Small intestine (tissue), 7 donors: ENCODE results near the gene IRS2. TPM values are rescaled to one million over a fixed set of nuclear protein-coding genes. Genes with fewer than 3 reads are reported as not detected.

Source experiments
- DNase-seq, 2 donors: peaks; one replicate each; pipeline versions ENCODE4 v3.0.0 to v3.0.0-alpha.2; 2013
- FAIRE-seq: peaks from 2 replicates; lab custom pipeline; 2012; peaks lifted over from hg19 to GRCh38; lab: Jason Lieb, UNC
- H3K27ac ChIP-seq, 3 donors: one replicate each; pipeline ENCODE4 v1.5.1; 2013; ENCODE audit warnings: low read length in 2 of 3, mild to moderate bottlenecking in 2 of 3, control low read depth in 1 of 3, inconsistent platforms in 1 of 3, low read depth in 1 of 3, moderate library complexity in 1 of 3
- H3K27me3 ChIP-seq, 3 donors: one replicate each; pipeline ENCODE4 v1.6.1; 2013; ENCODE audit warnings: low read length in 3 of 3, inconsistent platforms in 1 of 3; ENCODE audit not compliant: control insufficient read depth in 3 of 3, insufficient read depth in 3 of 3
- H3K36me3 ChIP-seq, 3 donors: one replicate each; pipeline ENCODE4 v1.6.1; 2013; ENCODE audit warnings: low read length in 3 of 3, inconsistent platforms in 1 of 3, low read depth in 1 of 3, mild to moderate bottlenecking in 1 of 3, moderate library complexity in 1 of 3; ENCODE audit not compliant: control insufficient read depth in 3 of 3, insufficient read depth in 2 of 3
- H3K4me1 ChIP-seq, 3 donors: one replicate each; pipeline ENCODE4 v1.6.1; 2013; ENCODE audit warnings: low read length in 2 of 3, inconsistent platforms in 1 of 3, low read depth in 1 of 3, mild to moderate bottlenecking in 1 of 3, moderate library complexity in 1 of 3; ENCODE audit not compliant: control insufficient read depth in 3 of 3, insufficient read depth in 2 of 3
- H3K4me3 ChIP-seq, 3 donors: one replicate each; pipeline ENCODE4 v1.5.1; 2013; ENCODE audit warnings: low read length in 3 of 3, control low read depth in 1 of 3, inconsistent platforms in 1 of 3, low read depth in 1 of 3, mild to moderate bottlenecking in 1 of 3, moderate library complexity in 1 of 3
- H3K9me3 ChIP-seq, 2 donors: one replicate each; pipeline ENCODE4 v1.6.1; 2013; ENCODE audit warnings: low read depth in 1 of 2, low read length in 1 of 2; ENCODE audit not compliant: control insufficient read depth in 2 of 2, insufficient read depth in 1 of 2
- WGBS, 3 donors: extraction: QIAGEN DNeasy Blood & Tissue Kit; methylation state at CpG; one replicate each; pipeline ENCODE4 v1.1.7; 2013; 5-methylcytosine and 5-hydroxymethylcytosine counted together
- polyA plus RNA-seq, 4 donors: library from polyadenylated mRNA; stranded (reverse) in 3 of 4; unstranded in 1 of 4; fragments of 200-250 nt in 3 of 4; fragments of 120-200 nt in 1 of 4; gene quantifications; one replicate each; pipeline versions ENCODE4 v1.2.1 to v1.2.3, GENCODE V29; 2013
- donor health status: healthy with polysubstance abuse.
- donor health status: control.
- donor health status: control.
- donor health status: Bipolar disorder and iron deficiency.
- donor health status: healthy.

Gene IRS2
- polyA plus RNA-seq, 4 donors = 3.8 to 16.2 (median 5.0) TPM

- no peak for FAIRE-seq
- no peak overlapping the region for H3K27ac ChIP-seq
- 90 to 95% (median 93%) methylated on average over 6 of the region's 6 CpGs for WGBS, 3 donors
Measured at GRCh38 chr13:109770436-109770835, 15.9 kb downstream of the IRS2 start.

GRCh38 chr13:109769921-109770320 is 16.5 kb downstream of the IRS2 start:
- no peaks in the 10 kb centered on the region for H3K9me3 ChIP-seq
- no peaks in the 10 kb centered on the region for H3K27me3 ChIP-seq
- peaks cover 0 to 19% (median 9%) of the 10 kb centered on the region in 3 donors for H3K36me3 ChIP-seq
- DNase-seq (no peak), FAIRE-seq (no peak)
- H3K4me1 ChIP-seq = no peaks in the 10 kb centered on the region
- no peak overlapping the region for H3K4me3 ChIP-seq
- 83 to 95% (median 91%) methylated on average over 5 of the region's 5 CpGs for WGBS, 3 donors
- H3K27ac ChIP-seq = no peak overlapping the region

More at GRCh38 chr13:109770436-109770835, 15.9 kb downstream of the IRS2 start:
- no peak for DNase-seq
- Histone ChIP-seq H3K9me3 (no peaks in the 10 kb centered on the region), H3K27me3 (no peaks in the 10 kb centered on the region), H3K36me3 (peaks cover 0 to 19% (median 9%) of the 10 kb centered on the region in 3 donors), H3K4me1 (no peaks in the 10 kb centered on the region), H3K4me3 (no peak overlapping the region)

GRCh38 chr13:109769275-109769674 is 17.1 kb downstream of the IRS2 start:
- 82 to 99% (median 95%) methylated on average over 4 of the region's 4 CpGs for WGBS, 3 donors

GRCh38 chr13:109768616-109769015 is 17.8 kb downstream of the IRS2 start:
- FAIRE-seq = no peak
- WGBS, 3 donors = 93 to 97% (median 95%) methylated on average over 10 of the region's 10 CpGs
- H3K27ac ChIP-seq = no peak overlapping the region
- H3K9me3 ChIP-seq = no peaks in the 10 kb centered on the region
- H3K27me3 ChIP-seq = no peaks in the 10 kb centered on the region
- no peaks in the 10 kb centered on the region for H3K4me1 ChIP-seq
- H3K36me3 ChIP-seq = peaks cover 0 to 19% (median 9%) of the 10 kb centered on the region in 3 donors
- no peak for DNase-seq
- no peak overlapping the region for H3K4me3 ChIP-seq

More at GRCh38 chr13:109769275-109769674, 17.1 kb downstream of the IRS2 start:
- no peaks in the 10 kb centered on the region for H3K27me3 ChIP-seq
- H3K9me3 ChIP-seq = no peaks in the 10 kb centered on the region
- no peak overlapping the region for H3K27ac ChIP-seq
- no peak overlapping the region for H3K4me3 ChIP-seq
- H3K36me3 ChIP-seq = peaks cover 0 to 19% (median 9%) of the 10 kb centered on the region in 3 donors
- no peaks in the 10 kb centered on the region for H3K4me1 ChIP-seq
- DNase-seq (no peak), FAIRE-seq (no peak)

- no peaks in the 10 kb centered on the region for H3K27me3 ChIP-seq
- no peak overlapping the region for H3K4me3 ChIP-seq
- H3K27ac ChIP-seq = no peak overlapping the region
- no peak for DNase-seq
- FAIRE-seq = no peak
- 93 to 97% (median 94%) methylated on average over 2 of the region's 2 CpGs for whole genome bisulfite sequencing, 3 donors
- no peaks in the 10 kb centered on the region for H3K9me3 ChIP-seq
- H3K36me3 ChIP-seq = peaks cover 0 to 19% (median 9%) of the 10 kb centered on the region in 3 donors
- H3K4me1 ChIP-seq = no peaks in the 10 kb centered on the region
Measured at GRCh38 chr13:109768176-109768575, 18.2 kb downstream of the IRS2 start.

- Histone ChIP-seq H3K27me3 (no peaks in the 10 kb centered on the region), H3K9me3 (no peaks in the 10 kb centered on the region), H3K4me3 (no peak overlapping the region), H3K4me1 (no peaks in the 10 kb centered on the region), H3K27ac (no peak overlapping the region), H3K36me3 (peaks cover 0 to 20% (median 9%) of the 10 kb centered on the region in 3 donors)
- 71 to 81% (median 73%) methylated on average over 5 of the region's 5 CpGs for WGBS, 3 donors
- no peak for DNase-seq
- FAIRE-seq = no peak
Measured at GRCh38 chr13:109767023-109767422, 19.4 kb downstream of the IRS2 start.

- Histone ChIP-seq H3K27ac (no peak overlapping the region), H3K4me1 (no peaks in the 10 kb centered on the region), H3K27me3 (no peaks in the 10 kb centered on the region), H3K9me3 (no peaks in the 10 kb centered on the region), H3K4me3 (no peak overlapping the region), H3K36me3 (peaks cover 0 to 12% (median 2%) of the 10 kb centered on the region in 3 donors)
- WGBS, 3 donors = 70 to 84% (median 80%) methylated on average over 10 of the region's 10 CpGs
- DNase-seq (no peak), FAIRE-seq (no peak)
Measured at GRCh38 chr13:109764470-109765291, 21.7 kb downstream of the IRS2 start.

GRCh38 chr13:109764045-109764444 is 22.3 kb downstream of the IRS2 start:
- Histone ChIP-seq H3K4me3 (no peak overlapping the region), H3K27me3 (no peaks in the 10 kb centered on the region), H3K27ac (no peak overlapping the region), H3K9me3 (no peaks in the 10 kb centered on the region), H3K4me1 (no peaks in the 10 kb centered on the region), H3K36me3 (peaks cover 0 to 12% (median 2%) of the 10 kb centered on the region in 3 donors)
- 65 to 81% (median 72%) methylated on average over 7 of the region's 7 CpGs for WGBS, 3 donors
- DNase-seq = no peak
- no peak for FAIRE-seq
